Lower leg skin (tissue), 3 donors: ENCODE measurements around the gene NCS1.

ENCODE experiments used
- POLR2A ChIP-seq, 2 donors: fragments of 450-650 bp; IDR thresholded peaks; one replicate each; pipeline ENCODE4 v1.6.1; 2016 to 2017; ENCODE audit warnings: antibody characterized with exemption in 2 of 2, mild to moderate bottlenecking in 1 of 2, moderate library complexity in 1 of 2
- TF ChIP-seq, protein P1 (sequence below), 3 donors: fragments of 450-650 bp; IDR thresholded peaks; one replicate each; pipeline ENCODE4 v1.5.1; 2016; ENCODE audit warnings: antibody characterized with exemption in 3 of 3, mild to moderate bottlenecking in 3 of 3, moderate library complexity in 2 of 3

- no peak for TF ChIP-seq POLR2A (IDR thresholded peaks at IDR 0.05)
- TF ChIP-seq, protein P1, sequence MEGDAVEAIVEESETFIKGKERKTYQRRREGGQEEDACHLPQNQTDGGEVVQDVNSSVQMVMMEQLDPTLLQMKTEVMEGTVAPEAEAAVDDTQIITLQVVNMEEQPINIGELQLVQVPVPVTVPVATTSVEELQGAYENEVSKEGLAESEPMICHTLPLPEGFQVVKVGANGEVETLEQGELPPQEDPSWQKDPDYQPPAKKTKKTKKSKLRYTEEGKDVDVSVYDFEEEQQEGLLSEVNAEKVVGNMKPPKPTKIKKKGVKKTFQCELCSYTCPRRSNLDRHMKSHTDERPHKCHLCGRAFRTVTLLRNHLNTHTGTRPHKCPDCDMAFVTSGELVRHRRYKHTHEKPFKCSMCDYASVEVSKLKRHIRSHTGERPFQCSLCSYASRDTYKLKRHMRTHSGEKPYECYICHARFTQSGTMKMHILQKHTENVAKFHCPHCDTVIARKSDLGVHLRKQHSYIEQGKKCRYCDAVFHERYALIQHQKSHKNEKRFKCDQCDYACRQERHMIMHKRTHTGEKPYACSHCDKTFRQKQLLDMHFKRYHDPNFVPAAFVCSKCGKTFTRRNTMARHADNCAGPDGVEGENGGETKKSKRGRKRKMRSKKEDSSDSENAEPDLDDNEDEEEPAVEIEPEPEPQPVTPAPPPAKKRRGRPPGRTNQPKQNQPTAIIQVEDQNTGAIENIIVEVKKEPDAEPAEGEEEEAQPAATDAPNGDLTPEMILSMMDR (IDR thresholded peaks at IDR 0.05) = no peak
Measured at GRCh38 chr9:130139251-130139650, 33.0 kb upstream of the NCS1 start.
